ENCODE results near the gene HOXB2. TPM values are rescaled to one million over a fixed set of nuclear protein-coding genes. Genes with fewer than 3 reads are reported as not detected.

Gene HOXB2
- total and polyA plus RNA-seq, 9 of the 15 experiments (the other 6 are each of a cell fraction or from before 2014, with no cell fraction given): 2.1 to 97.7 (median 21.2) TPM

DNA sequence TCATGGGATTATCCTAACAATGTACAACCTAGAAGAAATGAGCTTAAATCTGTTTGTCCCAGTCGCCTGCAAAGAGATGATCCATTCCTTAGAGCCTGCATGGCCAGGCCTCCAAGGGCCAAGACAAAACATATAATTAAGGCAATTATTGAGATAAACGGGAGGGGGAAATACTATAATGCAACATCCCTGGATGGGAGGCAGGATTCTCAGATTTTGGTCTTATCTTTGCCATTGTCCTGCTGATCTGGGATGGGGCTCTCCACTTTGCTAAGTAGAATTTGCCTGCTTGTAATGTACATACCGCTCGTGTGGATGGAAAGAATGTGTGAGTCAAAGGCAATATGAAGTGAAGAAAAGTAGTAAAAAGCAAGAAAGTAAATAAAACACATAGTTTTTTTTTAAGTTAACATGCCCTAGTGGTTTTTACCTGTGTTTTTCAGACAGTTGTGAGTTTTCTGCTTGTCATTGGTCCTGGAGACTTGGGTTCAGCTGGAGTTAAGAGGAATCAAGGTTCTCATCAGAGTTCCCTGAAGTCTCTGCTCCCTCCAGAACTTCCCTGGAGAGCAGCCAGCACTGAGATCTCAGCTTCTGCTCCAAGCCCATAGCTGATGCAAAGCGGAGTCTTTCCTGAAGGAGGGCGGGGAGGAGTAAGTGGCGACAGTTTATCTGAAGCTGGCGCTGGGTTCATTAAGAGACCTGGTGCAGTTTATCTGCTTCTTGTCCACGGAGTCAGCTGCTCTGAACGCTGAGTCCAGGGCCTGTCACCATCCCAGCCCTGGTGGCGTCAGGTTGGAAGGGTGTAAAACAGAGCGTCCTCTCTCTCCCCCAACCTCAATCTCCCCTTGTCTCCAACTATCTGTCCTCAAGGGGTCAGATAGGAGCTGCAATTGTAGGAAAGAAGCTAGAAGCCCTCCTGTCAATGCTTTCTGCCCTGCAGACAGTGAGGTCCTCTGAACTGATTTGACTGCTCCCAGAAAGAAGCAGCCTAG is 44.2 kb downstream of the HOXB2 start (continued):
- TF ChIP-seq, protein P1, sequence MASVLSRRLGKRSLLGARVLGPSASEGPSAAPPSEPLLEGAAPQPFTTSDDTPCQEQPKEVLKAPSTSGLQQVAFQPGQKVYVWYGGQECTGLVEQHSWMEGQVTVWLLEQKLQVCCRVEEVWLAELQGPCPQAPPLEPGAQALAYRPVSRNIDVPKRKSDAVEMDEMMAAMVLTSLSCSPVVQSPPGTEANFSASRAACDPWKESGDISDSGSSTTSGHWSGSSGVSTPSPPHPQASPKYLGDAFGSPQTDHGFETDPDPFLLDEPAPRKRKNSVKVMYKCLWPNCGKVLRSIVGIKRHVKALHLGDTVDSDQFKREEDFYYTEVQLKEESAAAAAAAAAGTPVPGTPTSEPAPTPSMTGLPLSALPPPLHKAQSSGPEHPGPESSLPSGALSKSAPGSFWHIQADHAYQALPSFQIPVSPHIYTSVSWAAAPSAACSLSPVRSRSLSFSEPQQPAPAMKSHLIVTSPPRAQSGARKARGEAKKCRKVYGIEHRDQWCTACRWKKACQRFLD (CRISPR knock-in tag; IDR thresholded peaks at IDR 0.05): no peak
- TF ChIP-seq THRAP3 (IDR thresholded peaks at IDR 0.05; ENCODE audit: borderline replicate concordance): no peak
- TF ChIP-seq JUN (IDR thresholded peaks at IDR 0.05; ENCODE audit: borderline replicate concordance, low read depth, low read length): no peak
- TF ChIP-seq JUN (CRISPR knock-in tag; IDR thresholded peaks at IDR 0.05; ENCODE audit: borderline replicate concordance): no peak
- TF ChIP-seq, protein P2, sequence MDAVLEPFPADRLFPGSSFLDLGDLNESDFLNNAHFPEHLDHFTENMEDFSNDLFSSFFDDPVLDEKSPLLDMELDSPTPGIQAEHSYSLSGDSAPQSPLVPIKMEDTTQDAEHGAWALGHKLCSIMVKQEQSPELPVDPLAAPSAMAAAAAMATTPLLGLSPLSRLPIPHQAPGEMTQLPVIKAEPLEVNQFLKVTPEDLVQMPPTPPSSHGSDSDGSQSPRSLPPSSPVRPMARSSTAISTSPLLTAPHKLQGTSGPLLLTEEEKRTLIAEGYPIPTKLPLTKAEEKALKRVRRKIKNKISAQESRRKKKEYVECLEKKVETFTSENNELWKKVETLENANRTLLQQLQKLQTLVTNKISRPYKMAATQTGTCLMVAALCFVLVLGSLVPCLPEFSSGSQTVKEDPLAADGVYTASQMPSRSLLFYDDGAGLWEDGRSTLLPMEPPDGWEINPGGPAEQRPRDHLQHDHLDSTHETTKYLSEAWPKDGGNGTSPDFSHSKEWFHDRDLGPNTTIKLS (IDR thresholded peaks at IDR 0.05; ENCODE audit: borderline replicate concordance, low read depth): no peak
- TF ChIP-seq, protein P3, sequence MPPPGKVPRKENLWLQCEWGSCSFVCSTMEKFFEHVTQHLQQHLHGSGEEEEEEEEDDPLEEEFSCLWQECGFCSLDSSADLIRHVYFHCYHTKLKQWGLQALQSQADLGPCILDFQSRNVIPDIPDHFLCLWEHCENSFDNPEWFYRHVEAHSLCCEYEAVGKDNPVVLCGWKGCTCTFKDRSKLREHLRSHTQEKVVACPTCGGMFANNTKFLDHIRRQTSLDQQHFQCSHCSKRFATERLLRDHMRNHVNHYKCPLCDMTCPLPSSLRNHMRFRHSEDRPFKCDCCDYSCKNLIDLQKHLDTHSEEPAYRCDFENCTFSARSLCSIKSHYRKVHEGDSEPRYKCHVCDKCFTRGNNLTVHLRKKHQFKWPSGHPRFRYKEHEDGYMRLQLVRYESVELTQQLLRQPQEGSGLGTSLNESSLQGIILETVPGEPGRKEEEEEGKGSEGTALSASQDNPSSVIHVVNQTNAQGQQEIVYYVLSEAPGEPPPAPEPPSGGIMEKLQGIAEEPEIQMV (tag; conservative IDR thresholded peaks at IDR 0.05; ENCODE audit: low read depth): no peak
- no peak for TF ChIP-seq EHMT2 (IDR thresholded peaks at IDR 0.05)
- TF ChIP-seq ZBTB8A (IDR thresholded peaks at IDR 0.05; ENCODE audit: partially characterized antibody): no peak
- TF ChIP-seq SRF (CRISPR knock-in tag; IDR thresholded peaks at IDR 0.05): no peak
- TF ChIP-seq CSDE1 (IDR thresholded peaks at IDR 0.05): no peak
- TF ChIP-seq, protein P4, sequence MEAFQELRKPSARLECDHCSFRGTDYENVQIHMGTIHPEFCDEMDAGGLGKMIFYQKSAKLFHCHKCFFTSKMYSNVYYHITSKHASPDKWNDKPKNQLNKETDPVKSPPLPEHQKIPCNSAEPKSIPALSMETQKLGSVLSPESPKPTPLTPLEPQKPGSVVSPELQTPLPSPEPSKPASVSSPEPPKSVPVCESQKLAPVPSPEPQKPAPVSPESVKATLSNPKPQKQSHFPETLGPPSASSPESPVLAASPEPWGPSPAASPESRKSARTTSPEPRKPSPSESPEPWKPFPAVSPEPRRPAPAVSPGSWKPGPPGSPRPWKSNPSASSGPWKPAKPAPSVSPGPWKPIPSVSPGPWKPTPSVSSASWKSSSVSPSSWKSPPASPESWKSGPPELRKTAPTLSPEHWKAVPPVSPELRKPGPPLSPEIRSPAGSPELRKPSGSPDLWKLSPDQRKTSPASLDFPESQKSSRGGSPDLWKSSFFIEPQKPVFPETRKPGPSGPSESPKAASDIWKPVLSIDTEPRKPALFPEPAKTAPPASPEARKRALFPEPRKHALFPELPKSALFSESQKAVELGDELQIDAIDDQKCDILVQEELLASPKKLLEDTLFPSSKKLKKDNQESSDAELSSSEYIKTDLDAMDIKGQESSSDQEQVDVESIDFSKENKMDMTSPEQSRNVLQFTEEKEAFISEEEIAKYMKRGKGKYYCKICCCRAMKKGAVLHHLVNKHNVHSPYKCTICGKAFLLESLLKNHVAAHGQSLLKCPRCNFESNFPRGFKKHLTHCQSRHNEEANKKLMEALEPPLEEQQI (IDR thresholded peaks at IDR 0.05): no peak
- no peak for TF ChIP-seq ZNF239 (CRISPR knock-in tag; IDR thresholded peaks at IDR 0.05)
- TF ChIP-seq ZNF707 (CRISPR knock-in tag; conservative IDR thresholded peaks at IDR 0.05): no peak
- 0 out of 2 replicates have a peak, but pooled peaks have one; percentile 59 for TF ChIP-seq PHF21A (IDR thresholded peaks at IDR 0.05; ENCODE audit: borderline replicate concordance, low read depth)
- TF ChIP-seq ASH1L (IDR thresholded peaks at IDR 0.05; ENCODE audit: borderline replicate concordance, low read depth, partially characterized antibody): no peak
- TF ChIP-seq ZNF76 (CRISPR knock-in tag; IDR thresholded peaks at IDR 0.05; ENCODE audit: borderline replicate concordance): no peak
- no peak for TF ChIP-seq FOXK2 (conservative IDR thresholded peaks at IDR 0.05 in 1 of 2, IDR thresholded peaks at IDR 0.05 in 1 of 2; ENCODE audit: low read depth in 2 of 2)
- TF ChIP-seq RNF2 (IDR thresholded peaks at IDR 0.05): no peak
- TF ChIP-seq BRD9 (IDR thresholded peaks at IDR 0.05; ENCODE audit: low read depth, partially characterized antibody): peak; percentile 13
- no peak for TF ChIP-seq KLF16 (IDR thresholded peaks at IDR 0.05)
- no peak for TF ChIP-seq YBX1 (IDR thresholded peaks at IDR 0.05)
